ENCODE measurements around the gene CPXM2.

CPXM2 gene

DNA sequence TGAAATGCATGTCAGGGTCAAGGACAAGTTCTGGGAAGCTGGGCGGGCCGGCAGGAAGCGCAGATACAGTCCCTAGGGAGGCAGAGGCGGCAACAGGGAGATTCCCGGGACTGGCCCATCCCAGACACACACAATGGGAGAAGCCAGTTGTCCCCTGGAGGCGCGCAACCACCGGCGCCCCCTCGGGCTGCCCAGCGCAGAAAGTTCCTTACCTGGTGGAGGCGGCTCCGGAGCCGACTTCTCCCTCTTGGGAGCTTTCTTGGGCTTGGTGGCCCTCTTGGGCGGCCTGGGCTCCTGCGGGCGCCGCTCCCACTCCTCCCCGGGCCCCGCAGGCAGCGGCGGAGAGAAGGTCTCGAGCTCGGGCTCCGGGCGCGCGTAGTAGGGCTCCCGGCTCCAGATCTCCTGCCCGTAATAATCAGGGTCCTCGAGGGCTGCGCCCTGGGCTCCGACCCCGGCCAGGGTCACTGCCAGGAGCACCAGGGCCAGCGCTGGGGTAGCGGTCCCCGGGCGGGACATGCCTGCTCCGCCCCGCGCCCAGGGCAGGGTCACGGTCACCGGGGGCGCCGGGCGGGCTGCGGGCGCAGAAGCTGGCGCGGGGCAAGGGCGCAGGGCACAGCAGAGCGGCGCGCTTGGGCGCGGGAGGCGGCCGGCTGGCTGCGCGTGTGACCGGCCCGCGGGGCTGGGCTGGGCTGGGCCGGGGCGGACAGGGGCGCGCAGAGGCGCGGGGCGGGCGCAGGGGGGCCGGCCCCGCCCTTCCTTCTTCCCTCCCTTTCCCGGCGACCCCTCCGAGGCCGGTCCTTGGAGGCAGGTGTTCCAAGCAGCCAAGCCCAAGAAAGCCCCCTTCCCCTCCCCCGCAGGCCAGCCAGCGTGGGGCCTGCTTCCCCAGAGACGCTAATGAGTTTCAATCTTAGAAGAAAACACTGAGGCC, at the start of gene CPXM2:
TSS of gene CPXM2 (minus strand) at position 664 of the 928 bp plus-strand sequence. CDS start at position 516, 148 bp downstream.
- DNase-seq, result no peak

DNA sequence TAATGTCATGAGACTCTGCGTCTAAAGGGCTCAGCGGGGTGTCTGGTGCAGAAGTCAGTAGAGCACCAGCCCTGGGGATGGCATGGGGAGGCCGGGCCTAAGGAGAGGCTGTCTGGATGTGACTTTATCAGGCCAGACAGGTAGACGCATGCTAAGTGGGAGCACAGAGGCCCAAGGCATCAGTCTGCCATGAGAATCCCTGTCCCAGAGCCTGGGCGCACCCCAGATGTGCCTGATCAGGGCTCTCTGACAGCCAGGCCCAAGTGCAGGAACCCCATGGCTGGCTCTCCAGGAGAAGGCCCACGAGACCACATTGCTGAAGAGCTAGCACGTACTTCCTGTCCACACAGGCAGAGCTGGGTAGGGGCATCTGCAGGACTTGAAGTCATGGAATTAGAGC, 48.0 kb upstream of the CPXM2 start:
- DNase-seq, result no peak

DNA sequence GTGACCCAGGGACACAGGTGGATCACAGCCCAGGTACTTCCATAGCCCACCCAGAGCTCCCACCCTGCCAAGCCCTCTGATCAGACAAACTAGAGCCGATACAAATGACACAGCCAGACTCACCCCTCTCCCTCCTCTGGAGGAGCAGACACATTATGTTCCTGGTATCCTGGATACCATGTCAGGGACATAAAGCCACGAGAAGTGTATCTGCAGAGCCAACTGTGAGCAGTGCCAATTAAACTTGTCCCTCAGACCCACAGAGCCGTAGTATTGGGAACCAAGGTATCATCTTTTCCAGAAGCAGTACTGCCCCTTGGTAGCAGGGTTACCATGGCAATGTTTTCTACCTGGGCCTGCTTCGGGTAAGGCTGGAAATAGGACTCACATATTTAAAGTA, 47.3 kb upstream of the CPXM2 start:
- DNase-seq, result no peak

DNA sequence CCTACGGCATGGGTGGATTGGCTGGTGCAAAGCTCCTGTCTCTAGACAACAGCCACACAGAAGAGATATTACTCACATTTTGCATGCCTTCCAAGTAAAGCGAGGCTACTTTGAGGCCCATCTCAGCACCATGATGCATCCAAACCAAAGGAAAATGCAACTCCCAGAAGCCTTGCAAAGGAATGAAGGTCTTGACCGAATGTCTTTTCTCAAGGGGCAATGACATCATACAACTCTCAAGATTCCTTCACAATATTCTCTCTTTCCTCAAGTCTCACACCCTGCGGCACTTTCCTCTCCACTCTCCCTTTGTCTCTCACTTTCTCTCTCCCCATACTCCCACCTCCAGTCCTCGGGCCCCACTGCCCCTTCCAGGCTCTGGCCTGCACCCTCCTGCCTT, 44.8 kb upstream of the CPXM2 start:
- no peak for DNase-seq

DNA sequence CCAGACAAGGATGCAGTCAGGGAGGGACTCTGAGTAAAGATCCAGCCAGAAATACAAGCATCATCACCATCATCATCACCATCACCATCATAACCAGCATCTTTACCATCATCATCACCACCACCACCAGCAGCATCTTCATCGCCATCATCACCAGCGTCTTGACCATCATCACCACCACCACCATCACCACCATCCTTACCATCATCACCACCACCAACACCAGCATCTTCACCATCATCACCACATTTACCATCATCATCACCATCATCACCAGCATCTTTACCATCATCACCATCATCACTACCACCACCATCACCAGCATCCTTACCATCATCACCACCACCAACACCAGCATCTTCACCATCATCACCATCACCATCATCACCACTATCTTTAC, 44.1 kb upstream of the CPXM2 start:
- DNase-seq, result no peak

DNA sequence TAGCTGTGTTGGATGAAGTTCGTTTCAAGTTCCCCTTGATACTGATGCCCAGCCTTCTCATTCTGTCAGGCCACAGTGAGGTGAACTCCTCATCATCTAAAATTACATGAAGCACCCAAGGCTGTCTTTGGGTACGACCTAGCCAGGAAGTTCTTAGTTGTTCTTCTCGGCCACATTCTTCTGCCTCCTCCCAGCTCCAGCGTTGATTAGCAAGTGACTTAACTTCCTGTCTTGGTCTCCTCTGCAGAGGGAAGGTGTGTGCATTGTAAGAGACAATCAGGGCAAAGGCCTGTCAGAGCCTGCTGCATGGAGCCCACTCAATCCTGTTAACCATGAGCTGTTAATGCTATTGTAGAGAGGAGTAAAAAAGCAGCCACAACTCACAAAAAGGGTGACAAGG, 43.2 kb upstream of the CPXM2 start:
- DNase-seq, result no peak

DNA sequence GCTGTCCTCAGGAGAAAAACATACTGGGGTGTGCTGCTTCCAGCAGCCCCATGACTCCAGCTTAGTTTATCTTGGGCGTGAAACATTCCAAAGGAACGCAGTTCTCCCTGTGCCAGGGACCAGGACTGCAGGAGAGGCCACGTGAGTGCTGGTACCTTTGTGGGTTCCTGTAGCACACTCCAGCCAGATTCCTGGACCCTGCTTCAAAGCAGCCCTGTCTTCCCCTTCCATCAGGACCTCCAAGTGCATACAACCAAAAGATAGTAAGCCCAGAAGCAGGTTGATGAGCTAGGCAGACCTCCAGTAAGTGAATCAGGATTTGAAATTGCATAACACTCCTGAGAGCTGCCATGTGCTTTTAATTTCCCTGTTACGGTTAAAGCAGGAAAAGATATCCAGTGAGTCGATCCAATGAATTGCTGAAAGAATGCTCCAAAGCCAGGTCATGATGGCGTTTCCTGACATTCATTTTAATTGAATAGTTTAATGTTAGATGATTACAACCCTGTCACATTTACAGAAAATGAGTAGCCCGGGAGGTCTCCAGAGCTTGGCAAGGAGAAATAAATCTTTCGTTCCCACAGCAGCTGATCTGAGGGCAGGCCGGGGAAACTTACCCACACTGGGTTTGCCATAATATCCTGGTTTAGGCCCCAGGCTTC, 38.9 kb upstream of the CPXM2 start:
- no peak for DNase-seq

DNA sequence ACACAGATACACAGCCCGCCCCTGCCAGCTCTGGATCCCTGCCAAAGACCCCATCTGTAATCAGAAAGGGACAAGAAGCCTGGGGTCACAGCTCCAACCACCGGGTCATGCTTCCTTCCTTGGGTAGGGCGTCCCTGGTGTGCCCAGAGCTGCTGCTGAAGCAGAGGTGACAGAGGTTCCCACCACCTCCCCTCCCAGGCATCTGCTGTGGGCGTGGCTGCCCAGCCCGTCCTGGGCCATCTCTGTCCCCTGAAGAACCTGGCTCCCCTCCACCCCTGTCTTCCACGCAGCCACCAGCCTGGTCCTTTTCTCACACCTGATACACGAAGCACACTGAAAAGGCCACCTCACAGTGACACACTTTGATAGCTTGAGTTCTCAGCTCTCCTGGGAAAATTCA, 38.2 kb upstream of the CPXM2 start:
- DNase-seq, result no peak

DNA sequence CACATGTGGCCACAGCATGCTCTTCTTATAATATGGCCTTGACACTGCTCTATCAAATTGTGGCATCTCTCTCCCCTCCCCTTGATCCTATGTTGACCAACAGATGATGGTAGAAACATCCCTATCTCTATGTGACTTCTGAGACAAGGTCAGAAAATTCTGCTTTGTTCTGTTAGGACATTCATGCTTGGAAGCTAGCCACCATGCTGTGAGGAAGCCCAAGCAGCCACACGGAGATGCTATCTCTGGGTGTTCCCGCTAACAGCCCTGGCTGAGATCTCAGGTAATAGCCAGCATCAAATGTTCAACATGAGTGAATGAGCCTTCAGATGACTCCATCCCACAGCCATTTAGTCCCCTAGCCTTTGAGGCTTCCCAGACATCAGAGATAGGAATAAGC, 36.8 kb upstream of the CPXM2 start:
- no peak for DNase-seq

DNA sequence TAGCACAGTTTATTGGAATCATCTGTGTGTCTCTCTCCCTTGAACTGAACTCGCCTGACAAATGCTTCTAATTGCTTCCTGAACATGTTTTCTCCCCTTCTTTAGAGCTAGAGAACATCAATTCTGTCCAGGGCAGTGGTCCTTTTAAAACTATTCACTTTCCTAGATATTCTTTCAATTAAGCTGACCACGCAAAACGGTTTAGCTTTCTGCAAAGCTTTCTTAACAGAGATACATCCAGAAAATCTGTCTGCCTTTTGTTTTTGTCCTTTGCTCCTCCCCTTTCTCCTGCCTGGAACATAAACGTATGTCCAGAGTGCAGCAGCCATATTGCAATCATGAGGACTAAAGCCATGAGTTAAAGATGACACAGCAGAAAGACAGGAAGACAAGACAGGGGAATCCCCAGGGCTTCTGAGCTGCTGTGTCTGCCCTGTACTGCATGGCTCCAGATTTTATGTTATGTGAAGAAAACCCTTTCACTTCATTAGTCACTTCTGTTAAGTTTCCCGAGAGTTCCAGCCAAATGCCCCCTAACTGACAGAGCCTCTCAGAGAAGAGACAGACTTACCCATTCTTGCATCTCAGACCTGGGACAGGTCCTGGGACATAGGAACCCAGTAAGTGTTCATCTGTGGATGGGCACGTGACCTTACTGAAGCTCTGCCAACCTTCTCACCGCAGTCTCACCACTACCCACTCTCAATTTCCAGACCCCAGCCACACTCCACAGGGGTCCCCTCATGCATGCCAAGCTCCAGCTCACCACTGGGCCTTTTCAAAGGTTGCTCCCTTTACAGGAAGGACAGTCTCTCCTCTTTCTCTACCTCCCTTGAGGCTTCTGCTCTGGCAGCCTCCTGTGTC, 35.0 kb upstream of the CPXM2 start:
- no peak for DNase-seq

DNA sequence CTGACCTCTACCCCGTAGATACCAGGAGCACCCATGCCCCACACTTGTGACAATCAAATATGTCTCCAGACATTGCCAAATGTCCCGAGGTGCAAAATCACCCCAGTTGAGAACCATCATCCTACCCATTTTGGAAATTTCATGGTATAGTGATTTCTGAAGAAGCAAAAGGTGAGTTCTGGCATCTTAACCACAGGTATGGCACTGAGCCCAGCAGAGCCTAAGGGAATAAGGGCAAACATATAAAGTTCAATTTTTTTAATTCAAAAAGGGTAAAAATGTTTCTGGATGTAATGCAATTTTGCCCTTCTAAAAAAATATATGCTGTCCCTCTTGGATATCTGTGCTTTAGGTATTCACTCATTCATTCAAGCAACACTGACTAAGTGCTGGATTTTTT, 30.5 kb upstream of the CPXM2 start:
- no peak for DNase-seq

DNA sequence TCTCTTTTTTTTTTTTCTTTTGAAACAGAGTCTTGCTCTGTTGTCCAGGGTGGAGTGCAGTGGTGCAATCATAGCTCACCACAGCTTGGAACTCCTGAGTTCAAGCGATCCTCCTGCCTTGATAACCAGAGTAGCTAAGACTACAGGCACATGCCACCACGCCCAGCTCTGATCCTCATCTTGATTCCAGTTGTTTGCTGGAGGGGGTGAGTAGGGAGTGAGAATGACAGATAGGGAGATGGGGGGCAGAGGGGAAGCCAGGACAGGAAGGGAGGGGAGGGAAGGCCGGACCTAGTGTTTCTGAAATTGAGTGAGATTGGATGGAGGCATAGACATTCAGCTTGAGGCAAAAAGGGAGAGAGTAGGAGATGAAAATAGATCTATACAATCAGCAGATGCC, 25.2 kb upstream of the CPXM2 start:
- DNase-seq, result no peak

DNA sequence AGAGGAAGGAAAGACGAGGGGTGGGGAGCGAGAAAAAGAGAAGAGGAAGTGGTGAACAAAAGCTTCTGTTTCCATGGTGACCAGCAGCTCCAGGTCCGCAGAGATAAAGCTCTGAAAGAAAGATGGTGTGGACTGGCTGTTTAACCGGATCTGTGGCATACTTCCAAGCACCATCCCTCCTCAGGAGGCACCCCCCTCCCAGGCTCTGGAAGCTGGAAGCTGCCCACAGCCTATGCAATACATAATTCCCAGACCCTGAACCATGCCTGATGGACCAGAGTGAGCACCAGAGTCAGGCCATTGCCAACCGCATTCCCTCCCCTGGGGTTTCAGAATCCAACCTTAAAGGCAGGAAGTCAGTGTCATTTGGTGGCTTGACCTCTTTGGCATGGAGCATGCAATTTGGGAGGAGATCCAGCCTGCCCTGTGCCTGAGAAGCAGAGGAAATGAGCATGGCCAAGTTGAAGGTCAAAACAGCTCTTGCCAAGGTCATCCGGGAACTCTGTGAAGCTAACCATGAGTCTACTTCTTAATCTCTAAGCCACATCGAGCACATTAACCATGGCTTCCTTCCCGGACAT, 22.2 kb upstream of the CPXM2 start:
- DNase-seq, result peak; percentile 77

DNA sequence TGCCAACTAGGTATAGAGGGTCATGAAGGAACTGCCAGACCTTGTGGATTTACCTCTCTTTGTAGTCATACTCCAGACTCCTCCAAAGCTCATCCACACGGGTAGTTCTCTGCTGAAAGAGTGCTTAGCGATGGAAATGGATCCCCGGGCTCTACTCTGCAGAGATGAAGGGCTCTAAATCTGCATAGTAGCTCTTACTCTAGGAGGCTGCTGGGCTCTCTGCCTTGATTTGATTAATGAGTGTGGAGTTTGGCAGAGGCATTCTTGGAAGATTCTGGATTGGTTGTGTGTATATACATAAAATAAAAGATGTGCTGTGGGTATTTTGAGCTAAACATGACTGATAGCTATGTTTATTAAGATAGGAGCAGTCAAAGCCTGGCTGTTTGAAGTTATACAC, 21.3 kb upstream of the CPXM2 start:
- DNase-seq, result no peak

DNA sequence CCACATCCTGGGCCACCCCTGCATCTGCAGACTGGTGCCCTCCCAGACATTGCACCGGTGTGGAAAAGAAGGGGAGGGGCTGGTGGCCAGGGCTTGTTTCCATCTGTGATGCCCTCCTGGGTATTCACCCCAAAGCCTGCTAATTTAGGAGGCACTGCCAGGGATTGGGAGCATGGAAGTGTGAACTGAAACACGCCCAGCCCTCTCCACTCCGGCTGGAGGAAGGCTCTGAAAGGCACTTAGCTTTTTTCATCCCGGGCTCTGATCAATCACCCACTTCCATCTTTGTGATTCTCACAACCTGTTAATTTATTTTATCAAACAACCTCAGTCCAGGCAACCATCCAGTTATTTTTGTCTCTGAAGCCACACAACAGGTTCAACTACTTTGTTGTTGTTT, 20.9 kb upstream of the CPXM2 start:
- DNase-seq, result no peak

DNA sequence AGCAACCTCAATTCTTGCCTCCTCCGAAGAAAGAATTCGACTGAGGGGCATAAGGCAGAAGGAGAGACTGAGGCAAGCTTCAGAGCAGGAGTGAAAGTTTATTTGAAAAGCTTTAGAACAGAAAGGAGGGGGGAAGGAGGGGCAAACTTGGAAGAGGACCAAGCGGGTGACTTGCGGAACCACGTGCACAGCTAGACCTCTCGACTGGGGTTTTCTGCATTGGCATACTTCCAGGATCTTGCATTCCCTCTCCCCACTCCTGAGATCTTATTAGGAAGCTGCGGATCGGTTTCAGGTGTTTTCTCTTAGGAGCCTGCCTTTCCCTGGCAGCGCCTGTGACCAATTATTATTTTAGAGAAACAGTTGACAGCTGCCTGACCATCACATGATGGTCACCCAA, 20.3 kb upstream of the CPXM2 start:
- DNase-seq, result no peak

DNA sequence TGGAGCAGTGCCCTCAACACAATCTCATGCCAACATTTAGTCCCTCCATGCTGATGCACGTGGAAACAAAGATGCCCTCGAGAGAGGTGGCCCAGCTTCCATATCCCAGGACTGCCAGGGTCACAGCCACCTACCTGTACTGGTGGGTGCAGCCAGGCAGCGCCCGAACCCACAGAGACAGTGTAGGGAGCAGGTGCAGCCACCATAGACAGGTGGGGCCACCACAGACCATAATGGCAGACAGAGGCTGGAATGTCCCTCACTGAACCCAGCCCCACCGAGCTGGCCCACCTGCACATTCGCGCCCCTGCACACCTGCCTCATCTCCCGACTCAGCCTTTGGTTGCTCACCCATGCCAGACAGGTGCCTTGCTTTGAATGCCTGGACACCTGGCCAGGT, 18.3 kb upstream of the CPXM2 start:
- no peak for DNase-seq

DNA sequence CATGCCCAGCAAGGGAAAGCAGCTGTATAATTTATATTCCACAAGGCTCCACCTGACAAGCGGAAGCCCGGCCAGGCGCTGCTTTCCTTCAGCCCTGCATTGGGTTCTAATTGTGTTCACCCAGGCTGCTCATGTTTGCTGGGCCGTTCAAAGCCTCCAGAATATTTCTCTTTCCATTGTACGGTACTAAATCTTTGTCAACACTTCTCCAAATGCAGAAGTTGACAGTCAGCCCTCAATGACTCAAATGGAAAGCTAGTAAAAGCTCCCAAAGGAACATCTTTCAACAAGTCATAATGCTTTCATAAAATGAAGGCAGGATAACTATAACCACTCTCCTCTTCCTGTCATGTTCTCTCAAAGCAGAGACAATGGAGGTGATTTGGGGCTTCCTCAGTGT, 17.8 kb upstream of the CPXM2 start:
- DNase-seq, result peak; percentile 42

DNA sequence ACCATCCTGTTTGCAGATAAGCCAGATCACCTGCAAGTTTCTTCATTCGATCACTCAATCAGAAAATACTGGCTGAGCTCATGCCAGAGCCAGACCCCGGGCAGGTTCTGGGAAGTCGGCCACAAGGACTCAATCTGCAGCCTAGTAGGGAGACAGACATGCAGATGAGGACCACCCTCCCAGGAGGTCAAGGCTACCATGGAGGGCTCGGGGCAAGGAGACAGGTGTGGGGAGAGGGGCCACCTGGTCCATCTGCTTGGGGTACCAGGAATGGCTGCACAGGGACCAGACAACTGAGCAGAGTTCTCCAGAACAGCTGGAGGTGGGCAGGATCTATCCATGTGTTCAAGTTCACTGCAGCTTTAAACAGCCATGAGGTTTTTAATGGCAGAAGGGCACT, 16.8 kb upstream of the CPXM2 start:
- DNase-seq, result no peak

DNA sequence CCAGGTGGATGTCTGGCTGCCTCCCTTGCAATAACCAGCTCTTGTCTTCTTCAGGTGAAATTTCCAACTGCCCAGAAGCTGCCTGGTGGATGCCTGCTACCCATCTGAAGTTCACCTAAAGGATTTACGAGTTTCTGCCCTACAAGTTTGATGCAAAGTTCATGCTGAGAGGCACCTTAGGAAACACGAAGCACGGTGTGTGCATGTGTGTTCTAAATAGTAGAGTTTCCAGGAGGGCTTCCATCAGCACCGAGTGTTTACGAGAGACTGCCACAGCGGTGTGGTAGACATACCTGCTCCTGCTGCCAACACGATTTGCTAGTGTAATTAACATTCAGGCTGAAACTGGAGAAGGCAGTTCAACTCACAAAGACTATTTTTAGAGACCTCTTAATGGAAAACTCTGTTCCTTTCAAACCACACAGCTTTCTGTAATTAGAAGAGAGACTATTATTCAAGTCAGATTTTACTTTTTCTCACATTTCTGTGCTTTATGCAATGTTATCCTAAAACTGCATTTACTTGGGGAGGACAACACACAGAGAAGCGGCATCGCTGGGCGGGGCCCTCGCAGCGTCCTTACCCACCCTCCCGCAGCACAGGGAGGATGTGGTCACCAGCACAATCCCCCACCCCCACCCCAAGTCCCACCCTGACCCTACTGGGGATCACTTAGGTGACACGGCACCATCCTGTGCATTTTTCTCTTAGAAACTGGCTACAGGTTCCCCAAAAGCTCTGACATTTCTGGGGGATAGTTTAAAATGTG, 15.5 kb upstream of the CPXM2 start:
- no peak for DNase-seq

DNA sequence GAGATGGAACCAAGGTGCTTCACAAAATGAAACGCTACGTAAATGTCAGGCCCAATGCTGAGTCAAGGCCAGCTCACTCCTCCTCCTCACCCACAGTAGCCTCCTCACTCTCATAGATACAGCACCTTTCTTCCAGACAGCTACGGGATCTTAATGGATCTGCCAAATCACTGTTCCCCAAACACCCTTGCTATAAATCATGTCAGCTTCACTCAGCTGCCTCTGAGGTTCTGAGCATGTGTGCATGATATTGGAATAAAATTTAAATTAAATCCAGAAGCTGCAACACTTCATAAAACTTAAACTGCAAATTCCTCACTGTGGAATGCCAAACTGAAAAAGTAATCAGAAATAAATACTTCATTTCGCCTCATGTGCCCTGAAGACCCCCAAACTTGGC, 14.7 kb upstream of the CPXM2 start:
- no peak for DNase-seq

DNA sequence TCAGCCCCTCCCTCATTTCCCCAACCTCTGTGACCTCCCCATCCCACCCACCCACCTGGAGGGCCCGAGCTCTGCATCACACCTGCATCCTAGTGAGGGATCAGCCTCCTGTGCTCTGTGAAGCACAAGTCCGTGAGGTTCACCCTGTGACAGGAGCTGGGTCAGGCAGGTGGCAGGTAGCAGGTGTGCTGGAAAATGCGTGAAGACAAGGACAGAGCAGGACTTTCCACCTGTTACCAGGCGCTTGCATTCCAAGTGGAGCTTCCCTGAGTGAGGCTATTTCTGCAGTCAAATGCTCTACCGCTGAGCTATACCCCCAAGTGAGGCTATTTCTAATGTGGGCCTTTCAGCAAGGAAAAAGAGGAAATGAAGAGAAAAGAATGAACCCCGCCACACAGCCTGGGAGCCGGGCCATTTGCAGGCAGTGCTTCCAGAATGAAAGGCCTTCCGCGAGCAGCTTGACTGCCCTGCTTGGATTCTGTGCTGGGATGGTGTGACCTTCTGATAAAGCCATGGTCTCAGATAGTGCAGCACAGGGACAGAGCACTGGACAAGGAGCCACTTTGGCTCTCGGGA, 13.3 kb upstream of the CPXM2 start:
- DNase-seq, result no peak
